ENCODE measurements around the gene BRINP2.
"Not testable (repeated sequence)": the region's sequence is repeated elsewhere in the genome, so short reads cannot be mapped to it uniquely, and the experiment has no call there.

BRINP2 gene

DNA sequence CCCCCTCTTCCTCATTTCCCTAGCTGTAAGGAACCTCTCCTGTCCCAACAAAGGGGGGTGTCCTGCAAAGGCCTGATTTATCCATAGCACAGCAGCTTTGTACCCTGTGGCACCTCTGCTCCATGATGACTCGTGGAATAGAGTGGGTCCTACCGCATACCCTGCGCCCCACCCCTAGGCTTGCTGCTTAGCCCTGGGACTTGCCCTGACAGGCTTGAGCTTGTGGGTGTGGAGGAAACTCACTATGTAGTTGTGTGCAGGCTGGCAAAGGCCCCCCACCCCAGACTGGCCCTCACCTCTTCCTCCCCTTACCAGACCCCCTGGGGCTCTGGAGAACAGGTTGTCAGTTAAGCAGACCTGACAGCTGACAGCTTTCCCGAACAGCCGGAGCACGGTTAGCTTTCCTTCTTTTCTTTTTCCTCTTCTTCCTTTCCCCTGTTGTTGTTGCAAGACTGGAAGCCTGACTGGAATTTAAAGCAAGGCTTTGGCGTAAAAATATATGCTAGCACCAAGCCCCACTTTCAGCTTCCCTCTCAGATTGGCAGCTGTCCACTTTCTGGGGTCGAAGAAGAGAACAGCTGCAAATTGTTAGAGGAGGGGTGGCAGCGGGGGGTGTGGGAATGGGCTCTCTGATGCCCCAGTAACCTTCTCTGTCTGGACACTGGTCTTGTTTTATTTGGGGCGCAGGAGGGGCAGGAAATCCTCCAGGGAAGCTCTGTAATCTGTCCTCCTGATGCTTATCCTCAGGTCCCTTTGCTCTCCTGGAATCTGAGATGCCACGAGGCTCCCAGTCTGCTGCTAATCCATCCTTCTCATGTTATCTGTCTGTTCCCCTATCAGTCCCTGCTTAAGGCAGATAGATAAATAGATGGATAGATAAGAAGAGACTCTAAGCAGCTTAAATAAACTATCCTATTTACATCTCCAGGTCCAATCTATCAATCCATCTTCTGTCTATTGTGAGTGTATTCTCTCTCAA is 134.6 kb downstream of the BRINP2 start:
- no peak overlapping the region for H3K4me3 ChIP-seq (ENCODE audit: low read depth, low read length)
- DNase-seq (ENCODE audit: low read depth), result no peak

DNA sequence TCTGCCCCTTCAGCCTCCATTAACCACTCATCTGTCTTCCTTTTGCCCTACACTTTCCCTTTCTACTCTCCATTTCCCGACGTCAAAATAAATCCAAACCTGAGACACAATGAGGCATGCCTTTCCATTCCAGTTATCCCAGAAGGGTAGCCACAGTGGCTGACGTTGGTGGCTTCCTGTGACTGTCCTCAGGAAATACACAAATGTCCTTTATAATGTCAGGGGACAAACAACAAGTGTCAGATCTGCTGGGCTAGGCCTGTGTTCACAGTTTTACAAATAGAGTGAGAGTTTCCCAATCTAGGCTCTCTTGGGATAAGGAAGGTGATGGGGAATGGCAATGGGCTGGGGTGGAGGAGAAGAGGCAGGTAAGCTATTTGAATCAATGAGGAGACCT is 135.3 kb downstream of the BRINP2 start:
- no peak overlapping the region for H3K4me3 ChIP-seq (ENCODE audit: low read depth, low read length)
- no peak for DNase-seq (ENCODE audit: low read depth)

DNA sequence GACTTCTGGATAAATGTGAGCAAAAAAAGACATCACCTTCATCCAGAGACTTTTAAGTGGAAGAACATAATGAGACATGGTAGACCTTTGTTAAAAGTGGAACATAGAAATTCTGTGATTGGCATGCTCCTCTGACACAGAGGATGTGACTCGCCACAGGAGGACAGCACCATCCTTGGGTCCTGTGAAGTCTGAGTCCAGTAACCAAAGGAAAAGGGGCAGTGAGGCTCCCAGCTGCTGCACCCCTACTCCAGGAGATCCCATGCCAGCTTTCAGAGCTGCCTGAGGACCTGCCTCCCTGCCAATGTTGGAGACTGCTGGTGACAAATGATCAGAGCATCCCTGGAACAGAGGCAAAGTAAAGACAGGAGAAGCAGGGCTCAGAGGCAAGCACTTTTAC is 136.2 kb downstream of the BRINP2 start:
- no peak overlapping the region for H3K4me3 ChIP-seq (ENCODE audit: low read depth, low read length)

DNA sequence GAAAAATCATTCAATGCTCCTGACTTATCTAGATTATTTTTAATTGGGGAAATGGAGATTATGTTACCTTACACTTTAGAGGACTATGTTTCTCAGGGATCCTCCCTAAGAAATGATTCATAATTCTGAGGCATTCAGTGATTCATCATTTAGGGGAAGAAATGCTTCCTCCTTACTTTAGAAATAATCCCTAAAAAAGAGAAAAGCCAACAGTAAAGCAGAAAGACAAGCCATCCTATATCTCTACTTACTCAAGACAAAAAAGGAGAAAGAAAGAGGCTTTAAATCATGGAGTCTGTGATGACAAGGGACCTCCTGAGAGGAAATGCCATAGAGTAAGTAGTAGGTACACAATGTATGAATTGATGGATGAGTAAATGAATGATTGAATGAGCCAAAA is 137.0 kb downstream of the BRINP2 start:
- H3K4me3 ChIP-seq (ENCODE audit: low read depth, low read length), result no peak overlapping the region
- peak; percentile 75 for DNase-seq (ENCODE audit: low read depth)

More for the DNA sequence above, 136.2 kb downstream of the BRINP2 start:
- no peak for DNase-seq (ENCODE audit: low read depth)

DNA sequence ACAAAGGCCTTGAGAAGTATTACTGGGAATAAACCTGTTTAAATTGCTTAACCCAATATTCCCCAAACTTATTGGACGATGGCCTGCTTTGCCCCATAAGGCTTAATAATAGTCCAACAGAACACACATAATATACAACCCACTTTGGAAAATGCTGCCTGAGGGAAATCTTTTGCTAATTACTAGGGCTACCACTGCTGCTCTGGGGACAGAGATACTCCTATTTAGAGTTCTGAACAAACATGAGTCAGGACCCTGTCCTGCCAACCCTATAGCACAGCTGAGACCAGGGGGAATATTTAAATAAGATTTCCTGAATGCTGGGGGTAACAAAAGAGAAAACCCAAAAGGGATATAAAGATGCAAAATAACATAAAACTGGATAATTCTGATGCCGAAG is 139.1 kb downstream of the BRINP2 start:
- no peak for DNase-seq (ENCODE audit: low read depth)
- H3K4me3 ChIP-seq (ENCODE audit: low read depth, low read length), result no peak overlapping the region

DNA sequence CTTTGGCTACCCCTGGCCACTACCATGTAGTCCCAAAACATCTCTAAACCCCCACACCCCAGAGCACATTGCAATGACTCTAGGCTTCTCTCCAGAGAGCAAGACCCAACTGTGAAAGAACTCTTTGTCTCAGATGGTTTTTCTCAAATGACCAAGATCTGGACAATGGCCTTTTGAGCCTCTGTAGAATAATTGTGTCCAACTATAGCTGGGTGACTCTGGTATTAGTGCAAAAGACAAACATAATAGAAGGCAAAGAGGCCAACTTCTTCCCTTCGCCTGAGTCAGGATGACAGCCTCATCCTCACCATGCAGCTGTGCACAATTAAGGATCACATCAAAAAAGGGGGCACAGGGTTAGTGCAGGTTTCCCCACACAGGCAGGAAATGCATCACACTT is 139.6 kb downstream of the BRINP2 start:
- peak; percentile 66 for DNase-seq (ENCODE audit: low read depth)
- H3K4me3 ChIP-seq (ENCODE audit: low read depth, low read length), result no peak overlapping the region

DNA sequence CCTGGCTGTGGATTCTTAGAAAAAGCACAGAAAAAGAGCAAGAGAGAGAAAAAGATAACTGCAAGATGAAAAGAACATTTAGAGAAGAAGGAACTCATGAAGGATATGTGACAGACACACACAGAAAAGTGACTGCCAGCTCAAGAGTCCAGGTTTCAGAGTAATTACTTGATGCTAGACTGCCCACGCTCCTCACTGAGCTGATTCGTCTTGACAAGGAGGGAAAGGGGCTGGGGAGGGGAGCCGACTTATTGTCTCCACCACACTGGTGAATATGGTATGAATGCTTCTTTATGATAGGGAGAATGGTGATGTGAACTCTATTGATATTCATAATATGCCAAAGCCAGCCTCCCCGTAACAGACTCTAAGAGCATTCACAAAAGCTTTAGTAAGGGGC is 140.4 kb downstream of the BRINP2 start:
- H3K4me3 ChIP-seq (ENCODE audit: low read depth, low read length), result no peak overlapping the region
- no peak for DNase-seq (ENCODE audit: low read depth)

DNA sequence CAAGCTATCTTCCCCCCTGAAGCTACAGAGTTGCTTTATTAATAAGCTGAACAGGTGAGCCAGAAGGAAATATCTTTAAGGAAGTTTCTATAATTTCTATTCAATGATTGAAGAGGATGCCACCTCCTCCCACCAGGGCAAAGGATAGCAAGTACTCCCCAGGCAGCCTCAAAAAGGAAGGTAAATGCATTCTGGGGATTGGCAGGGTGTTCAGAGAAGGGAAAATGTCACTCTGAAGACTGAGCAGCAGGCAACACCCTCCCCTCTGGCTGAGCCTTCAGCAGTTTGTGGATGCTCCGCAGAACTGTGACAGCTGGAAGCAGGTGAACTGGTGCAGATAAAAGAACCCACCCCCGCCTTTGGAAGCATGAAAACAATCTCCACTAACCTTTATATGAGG is 140.8 kb downstream of the BRINP2 start:
- DNase-seq (ENCODE audit: low read depth), result no peak
- H3K4me3 ChIP-seq (ENCODE audit: low read depth, low read length), result no peak overlapping the region

DNA sequence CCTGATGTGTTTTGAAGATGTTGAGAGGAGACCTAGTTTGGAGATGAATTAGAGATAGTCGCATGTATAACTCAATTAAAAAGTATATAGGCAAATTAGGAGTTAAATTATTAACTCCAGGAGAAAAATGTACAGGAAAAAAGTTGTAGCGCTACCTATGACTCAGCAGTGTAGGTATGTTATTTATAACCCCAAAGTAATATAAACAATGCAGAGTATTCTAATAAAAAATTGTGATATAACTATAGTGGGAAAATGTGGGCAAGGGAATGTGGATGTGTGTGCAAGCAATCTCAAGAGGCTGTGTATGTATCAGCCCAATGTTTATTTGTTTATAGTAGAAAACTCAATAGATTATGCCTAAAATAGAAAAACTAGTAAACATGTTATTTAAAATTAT is 144.5 kb downstream of the BRINP2 start:
- no peak for DNase-seq (ENCODE audit: low read depth)
- H3K4me3 ChIP-seq (ENCODE audit: low read depth, low read length), result no peak overlapping the region

DNA sequence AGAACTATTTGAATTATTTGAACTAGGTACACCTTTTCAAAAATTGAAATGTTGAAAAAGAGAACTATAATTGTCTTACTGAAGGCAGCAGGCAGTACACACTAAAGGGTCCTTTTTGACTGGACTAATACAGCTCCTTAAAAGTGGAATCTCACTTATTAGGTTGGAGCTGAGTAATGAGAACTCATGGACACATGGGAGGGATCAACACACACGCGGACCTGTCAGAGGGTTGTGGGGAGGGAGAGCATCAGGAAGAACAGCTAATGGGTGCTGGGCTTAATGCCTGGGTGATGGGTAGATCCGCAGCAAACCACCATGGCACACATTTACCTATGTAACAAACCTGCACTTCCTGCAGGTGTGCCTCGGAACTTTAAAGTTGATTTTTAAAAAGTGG is 145.0 kb downstream of the BRINP2 start:
- DNase-seq (ENCODE audit: low read depth), result no peak
- H3K4me3 ChIP-seq (ENCODE audit: low read depth, low read length), result no peak overlapping the region

DNA sequence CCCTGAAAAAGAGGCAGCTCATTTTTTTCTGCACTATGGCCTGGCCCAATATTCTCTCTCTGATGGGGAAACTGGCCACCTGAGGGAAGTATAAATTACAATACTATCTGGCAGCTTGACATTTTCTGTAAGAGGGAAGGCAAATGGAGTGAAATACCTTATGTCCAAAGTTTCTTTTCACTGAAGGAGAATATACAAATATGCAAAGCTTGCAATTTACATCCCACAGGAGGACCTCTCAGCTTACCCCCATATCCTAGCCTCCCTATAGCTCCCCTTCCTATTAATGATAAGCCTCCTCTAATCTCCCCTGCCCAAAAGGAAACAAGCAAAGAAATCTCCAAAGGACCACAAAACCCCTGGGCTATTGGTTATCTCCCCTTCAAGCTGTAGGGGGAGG is 150.7 kb downstream of the BRINP2 start:
- not testable (repeated sequence) for DNase-seq (ENCODE audit: low read depth); H3K4me3 ChIP-seq (ENCODE audit: low read depth, low read length)

DNA sequence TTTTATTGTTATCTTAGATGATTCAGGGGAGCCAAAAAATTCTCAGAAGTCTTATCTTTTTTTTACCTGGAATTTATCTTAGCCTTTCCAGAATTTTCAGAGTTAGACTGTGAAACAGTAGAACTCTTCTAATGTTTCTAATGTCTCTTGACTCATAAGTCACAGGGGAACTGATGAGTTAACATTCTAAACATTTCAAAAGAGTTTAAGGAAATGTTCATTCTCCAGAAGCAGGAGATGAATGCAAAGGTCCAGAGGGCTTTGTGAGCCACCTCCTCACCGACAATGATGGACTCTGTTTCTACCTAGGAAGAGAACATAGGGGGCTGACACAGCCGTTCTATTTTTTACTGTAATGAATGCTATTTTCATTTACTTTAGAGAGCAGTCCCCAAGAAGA is 157.5 kb downstream of the BRINP2 start:
- no peak for DNase-seq (ENCODE audit: low read depth)
- no peak overlapping the region for H3K4me3 ChIP-seq (ENCODE audit: low read depth, low read length)

DNA sequence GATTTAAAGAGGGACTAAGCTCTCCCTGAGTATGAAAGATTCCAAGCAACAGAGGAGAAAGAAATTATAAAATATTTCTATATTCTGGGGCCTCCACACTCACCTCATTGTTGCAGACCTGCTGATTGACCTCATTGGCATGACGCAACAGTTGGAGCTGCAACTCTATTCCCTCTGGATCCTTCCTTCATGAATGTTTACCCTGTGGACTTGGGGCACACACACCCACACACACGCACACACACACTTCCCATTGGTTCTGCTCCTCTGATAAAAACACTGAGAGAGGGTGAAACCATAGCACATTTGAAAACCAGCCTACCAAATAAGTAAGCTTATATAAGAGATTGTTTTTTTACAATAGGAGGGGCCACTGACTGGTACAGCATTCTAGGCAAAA is 159.1 kb downstream of the BRINP2 start:
- no peak overlapping the region for H3K4me3 ChIP-seq (ENCODE audit: low read depth, low read length)
- DNase-seq (ENCODE audit: low read depth), result peak; percentile 72

All from skeletal muscle cell (primary cell).